GM18867 (cell line): Measurements from ENCODE around the gene NGB.

Source experiments
- ATAC-seq: cut with Tn5 transposase; IDR thresholded peaks from one replicate; pipeline ENCODE4 v1.9.1; 2021; ENCODE audit warnings: mild to moderate bottlenecking, moderate library complexity; ENCODE audit not compliant: unreplicated experiment

The NGB gene

DNA sequence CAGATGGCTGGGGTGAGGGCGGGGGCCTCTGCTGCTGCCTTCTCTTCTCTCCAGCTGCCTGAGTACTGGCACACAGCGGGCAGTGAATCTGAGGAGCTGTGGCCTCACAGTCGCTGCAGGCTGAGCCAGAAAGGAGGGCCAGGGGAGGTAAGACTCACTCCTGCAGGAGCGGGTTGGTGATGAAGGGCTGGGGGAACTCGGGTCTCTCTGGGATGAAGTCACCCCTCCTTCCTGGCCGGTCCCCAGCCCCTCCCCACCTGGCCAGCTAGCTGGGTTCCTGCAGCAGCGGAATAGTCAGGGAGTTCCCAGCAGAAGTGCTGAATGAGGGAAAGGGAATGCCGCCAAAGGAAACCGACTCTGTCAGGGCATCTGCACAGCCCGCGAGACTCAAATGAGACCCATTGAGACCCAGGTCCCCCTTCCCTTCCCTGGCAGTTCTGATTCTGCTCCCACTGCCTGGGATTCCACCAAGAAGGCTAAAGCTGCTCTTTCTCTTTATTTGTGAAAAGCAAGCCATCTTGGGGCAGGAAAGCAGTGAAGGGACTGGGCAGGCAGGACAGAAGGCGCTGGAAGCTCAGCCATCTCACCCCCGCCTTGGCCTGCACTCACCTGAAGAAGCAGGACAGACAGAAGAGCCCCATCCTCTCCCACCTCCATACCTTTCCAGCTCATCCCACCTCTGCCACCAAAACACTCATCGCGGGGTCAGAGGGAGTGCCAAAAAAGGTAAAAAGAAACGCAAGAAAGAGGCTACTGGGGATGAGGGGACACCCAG is 5.3 kb downstream of the NGB start:
- ATAC-seq: no peak

- no peak for ATAC-seq
Observed at GRCh38 chr14:77265187-77265515, 5.9 kb downstream of the NGB start.

DNA sequence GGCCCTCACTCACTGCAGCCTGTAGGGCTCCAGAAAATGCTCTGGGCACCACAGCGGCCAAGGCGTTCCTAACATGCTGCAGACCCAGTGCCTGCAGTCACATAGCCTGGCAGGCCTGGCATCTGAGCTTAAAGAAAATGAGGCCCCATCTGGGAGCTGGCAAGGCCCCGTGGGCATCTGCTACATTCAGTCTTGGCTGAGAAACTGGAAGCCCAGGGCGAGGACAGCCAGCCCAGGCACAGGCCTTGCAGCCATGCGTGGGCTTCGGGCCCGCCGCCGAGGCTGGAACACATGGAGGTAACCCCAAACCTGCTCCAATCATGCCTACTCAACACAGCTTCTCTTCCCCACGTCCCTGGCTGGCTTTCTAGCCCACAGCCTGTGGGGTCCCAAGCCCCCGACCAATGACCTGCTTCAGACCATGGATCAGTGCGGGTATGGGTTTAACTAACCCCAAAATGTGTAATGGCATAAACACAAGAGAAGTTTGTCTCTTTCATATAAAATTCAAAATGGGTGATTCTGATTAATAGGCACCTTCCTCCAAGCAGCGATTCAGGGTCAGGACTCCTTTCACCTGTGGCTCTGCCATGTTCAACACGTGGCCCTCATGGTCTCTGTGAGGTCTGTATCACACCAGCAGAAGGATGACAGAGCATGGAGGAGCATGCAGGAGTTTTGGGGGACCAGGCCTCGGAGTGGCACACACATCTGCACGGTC is 6.4 kb downstream of the NGB start:
- ATAC-seq: no peak

GRCh38 chr14:77260631-77261030 is 10.4 kb downstream of the NGB start:
- no peak for ATAC-seq

DNA sequence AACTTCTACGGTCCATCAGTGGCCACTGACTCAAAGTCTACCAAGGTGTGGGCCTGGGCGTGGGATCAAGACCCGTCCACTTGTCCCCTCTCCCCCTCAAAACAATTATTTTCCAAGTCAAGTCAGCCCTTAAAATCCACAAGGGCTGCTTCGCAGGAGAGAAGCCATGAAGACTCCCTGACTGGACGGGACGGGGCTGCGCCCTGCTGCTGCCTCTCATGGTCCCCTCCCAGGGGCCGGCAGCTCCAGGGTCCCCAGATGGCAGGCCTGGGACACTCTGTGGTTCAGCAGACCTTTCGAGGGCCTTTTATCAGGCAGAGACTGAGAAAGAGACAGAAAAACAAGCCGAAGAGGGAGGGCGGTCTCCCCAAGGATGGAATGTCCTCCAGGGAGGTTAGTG is 10.8 kb downstream of the NGB start:
- ATAC-seq: no peak

DNA sequence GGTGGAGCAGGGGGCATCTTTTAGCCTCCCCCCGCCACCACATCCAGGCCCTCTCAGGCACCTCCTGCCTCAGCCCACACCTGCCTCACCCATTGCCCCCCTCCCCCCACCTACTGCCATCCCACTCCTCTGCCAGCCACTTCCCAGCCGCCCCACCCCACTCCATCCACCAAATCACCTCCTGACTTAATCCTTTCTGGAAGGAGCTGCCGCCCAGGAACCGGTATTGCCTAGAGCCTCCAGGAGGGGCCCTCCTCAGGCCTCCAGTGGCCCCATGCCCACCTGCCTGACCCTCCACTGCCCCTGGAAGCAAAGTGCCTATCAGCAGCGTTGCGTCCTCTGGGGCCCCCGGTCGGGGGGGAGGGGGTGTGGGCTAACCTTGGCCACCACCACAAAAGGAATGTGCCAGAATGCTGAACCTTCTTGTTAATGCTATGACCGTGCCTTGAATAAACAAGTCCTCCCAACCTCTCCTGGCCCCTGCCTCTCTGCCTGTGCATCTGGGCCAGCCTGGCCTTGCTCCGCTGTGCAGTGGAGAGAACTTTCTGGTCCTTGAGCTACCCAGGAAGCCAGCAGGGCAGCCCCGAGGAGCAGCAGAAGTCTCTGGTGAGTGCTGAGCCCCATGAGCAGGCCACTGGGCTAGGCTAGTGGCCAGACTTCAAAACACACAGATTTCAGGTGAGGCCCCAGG is 11.8 kb downstream of the NGB start:
- ATAC-seq: no peak

GRCh38 chr14:77258566-77258965 is 12.4 kb downstream of the NGB start:
- no peak for ATAC-seq

DNA sequence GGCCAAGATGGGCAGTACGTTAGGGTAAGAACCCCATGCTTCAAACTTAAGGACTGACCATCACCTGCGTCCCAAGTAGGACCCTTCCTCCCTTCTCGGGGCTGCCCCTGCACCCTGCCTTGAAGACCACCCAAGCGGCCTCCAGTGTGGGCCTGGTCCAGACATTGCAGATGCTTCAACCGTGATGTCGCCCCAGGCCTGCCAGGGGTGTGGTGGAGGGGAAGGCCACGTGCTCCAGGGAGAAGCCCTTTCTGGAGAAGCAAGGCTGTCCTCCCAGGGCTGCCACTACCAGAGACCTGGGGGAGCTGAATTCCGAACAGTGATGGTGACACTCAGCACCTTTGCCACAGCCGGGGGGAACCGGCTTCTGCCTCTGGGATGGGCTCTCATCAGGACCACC is 13.3 kb downstream of the NGB start:
- no peak for ATAC-seq

DNA sequence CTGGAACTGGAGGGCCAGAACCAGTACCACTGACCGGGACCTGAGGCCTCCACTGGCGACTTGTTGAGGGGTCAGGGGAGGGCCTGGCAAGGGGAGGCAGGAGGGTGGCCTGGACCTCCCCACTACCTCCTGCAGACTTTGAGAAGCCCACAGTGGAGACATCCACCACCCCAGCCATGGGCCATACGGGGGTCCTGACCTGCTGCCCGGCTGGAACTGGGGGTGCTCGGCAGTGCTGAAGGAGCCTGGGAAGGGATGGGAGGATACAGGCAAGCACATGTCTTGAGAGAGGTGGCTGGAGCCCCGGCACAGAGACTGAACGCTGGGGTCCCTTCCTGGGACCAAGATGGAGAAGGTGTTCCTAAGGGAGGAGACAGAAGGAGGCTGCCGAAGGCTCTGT is 14.3 kb downstream of the NGB start:
- ATAC-seq: no peak

DNA sequence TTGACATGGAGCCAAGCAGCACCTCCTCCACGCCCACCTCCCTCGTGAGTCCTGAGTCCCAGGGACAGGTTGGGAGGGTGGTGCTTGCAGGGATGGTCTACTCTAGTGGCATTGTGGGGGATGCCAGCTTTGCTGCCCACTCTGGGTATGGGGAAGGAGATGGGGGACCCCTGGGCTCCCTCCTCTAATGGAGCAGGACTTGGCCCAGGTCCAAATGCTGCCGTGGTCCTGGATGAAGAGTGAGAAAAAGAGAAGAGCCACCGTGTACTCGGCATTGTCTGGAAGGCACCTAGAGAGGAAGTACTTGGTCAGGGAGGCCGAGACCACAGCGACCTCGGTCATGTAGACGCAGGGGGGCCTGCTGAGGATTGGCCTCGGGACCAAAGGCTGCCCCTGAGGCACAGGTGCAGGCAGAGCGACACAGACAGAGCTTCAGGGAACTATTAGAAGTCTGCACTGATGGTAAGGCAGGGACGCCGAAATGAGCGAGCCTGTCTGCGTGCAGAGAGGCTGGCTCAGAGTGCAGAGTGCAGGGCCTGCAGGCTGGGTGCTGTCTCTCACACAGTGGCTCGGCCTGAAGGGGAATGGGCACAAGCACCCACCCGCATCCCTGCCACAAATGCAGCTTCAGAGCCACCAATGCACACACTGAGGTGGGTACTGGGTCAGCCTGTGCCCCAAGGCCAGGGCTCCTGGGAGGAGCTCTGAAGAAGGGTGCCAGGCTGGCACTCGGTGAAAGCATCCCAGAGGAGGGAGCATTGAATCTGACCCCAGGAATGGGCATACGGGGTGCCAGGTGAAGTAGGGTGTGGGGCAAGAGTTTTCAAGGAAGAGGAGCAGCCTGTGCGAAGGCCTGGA is 17.4 kb downstream of the NGB start:
- ATAC-seq: no peak

GRCh38 chr14:77251870-77252269 is 19.1 kb downstream of the NGB start:
- ATAC-seq: no peak

DNA sequence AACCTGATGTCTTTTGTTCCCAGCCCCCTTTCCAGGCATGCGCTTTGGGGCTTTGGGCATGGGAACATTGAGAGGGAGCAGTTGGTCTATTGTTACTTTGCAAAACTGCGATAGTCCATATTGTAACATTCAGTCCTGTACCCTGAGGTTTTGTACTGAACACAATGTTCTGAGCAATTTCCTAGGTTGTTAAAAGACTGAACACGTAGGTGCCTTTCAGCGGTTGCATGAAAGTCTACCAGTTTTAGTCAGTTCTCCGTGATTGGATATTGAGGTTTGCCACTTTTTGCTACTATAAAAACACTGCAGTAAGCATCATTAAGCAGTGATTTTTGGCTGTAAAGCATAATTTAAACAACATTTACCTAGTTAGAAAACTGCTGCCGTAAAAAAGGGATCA is 20.1 kb downstream of the NGB start:
- no peak for ATAC-seq

DNA sequence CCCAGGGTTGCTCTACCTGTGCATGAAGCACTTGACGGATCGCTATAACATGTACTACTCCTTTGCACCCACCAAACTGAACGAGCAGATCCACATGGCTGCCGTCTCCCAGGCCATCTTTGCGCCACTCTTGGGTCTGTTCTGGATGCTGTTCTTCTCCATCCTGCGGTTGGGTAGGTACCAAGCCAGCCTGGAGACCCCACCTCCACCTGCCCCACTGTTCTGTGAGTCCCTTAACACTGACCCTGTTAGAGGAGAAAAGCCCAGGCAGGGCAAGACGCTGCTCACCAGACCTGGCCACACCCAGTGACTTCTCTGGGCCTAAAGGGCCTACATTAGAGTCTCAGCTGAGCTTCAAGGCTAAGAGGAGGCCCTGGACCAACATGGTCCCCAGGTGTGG is 21.7 kb downstream of the NGB start:
- ATAC-seq: no peak

GRCh38 chr14:77248666-77249065 is 22.3 kb downstream of the NGB start:
- no peak for ATAC-seq

- ATAC-seq: no peak
Observed at GRCh38 chr14:77246784-77247183, 24.2 kb downstream of the NGB start.

GRCh38 chr14:77245820-77246219 is 25.2 kb downstream of the NGB start:
- no peak for ATAC-seq

DNA sequence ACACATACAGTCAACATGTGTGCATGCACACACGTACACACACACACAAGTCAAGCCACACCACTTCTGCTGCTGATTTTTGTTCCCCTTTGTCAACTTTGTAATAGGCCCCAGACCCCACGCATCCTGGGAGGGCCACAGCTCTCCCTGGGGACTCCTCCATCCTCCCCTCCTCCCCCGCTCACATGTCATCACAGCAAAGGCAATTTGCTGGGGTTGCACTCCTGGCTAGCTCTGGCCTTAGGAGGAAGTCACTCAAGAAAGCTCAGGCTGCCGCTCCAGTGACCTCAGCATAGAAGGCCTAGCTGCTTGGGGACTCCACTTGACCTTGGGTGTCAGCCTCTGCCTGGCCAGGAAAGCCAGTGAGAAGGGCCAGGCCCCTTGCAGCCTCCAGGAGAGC is 27.2 kb downstream of the NGB start:
- ATAC-seq: no peak

DNA sequence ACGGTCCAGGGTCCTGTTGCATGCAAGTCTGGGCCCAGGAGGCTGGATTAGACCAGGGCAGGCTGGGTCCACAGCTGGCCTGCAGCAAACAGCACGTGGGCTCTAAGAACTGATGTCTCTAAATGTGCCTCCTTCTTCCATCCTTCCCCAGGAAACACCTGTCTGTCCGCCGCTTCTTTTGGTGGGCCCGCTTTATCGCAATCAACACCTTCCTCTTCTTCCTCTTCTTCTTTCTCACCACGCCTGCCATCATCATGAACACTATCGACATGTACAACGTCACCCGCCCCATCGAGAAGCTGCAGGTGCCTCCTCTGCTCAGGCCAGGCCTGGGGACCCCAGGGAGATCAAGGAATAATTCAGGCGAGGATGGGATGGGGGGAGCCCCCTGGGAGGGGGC is 28.3 kb downstream of the NGB start:
- no peak for ATAC-seq

DNA sequence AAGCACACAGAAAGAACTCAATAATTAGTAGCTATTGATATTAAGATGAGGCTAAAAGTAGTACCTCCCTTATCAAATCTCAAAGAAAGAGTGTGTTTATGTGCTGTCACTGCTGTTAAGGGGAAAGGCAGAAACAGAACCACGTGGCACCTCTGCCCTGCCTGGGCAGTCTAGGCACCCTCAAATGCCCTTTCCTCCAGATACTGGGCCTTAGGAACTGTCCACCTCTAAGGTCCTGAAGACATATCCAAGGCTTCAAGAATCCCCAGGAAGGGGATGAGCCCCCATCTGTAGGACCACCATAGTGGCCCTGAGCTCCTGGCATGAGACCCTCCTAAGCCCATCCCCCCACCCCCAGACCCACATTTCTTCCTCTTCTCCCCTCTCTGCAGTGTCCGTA is 29.1 kb downstream of the NGB start:
- ATAC-seq: no peak

DNA sequence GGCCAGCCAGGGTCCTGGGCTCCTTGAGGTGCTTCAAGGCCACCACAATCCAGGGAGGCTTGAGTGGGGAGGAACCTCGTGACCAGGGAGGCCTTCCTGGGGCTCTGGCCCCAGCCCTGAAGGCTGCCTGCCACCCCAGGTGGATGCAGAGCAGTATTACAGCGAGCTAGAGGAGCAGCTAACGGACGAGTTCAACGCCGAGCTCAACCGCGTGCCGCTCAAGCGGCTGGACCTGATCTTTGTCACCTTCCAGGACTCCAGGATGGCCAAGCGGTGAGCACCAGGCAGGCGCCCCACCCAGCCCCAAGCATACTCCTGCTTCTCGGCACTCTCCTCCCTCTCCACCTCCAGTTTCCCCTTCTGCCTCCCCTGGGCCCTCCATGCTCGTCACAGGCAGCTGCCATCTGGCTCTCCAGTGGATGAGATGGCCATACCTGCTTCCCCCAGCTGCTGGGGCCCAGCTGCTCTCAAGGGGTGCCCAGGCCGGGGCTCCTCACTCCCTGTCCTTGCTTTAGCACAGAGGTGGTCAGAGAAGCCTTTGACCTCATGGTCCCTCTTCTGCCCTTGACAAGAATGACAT is 30.6 kb downstream of the NGB start:
- ATAC-seq: no peak

GRCh38 chr14:77239412-77239811 is 31.6 kb downstream of the NGB start:
- no peak for ATAC-seq
